ENCODE results near the gene USF2. TPM values are rescaled to one million over a fixed set of nuclear protein-coding genes. Genes with fewer than 3 reads are reported as not detected.

USF2 gene
- polyA plus RNA-seq, 1 of the 3 experiments (the other 2 are of a cell fraction) = 102 TPM

- H2AFZ ChIP-seq (ENCODE audit: low read depth) = no peak overlapping the region
- no peak overlapping the region for H3K4me3 ChIP-seq (ENCODE audit: low read depth in 2 of 2, low read length in 1 of 2)
Measured at GRCh38 chr19:35297922-35298321, 29.2 kb downstream of the USF2 start.

More at GRCh38 chr19:35297922-35298321, 29.2 kb downstream of the USF2 start:
- POLR2A ChIA-PET = no interaction called here
- no peaks in the 10 kb centered on the region for H3K36me3 ChIP-seq (replicated peaks in 1 of 2; ENCODE audit: control insufficient read depth in 1 of 2, insufficient read depth in 2 of 2, low read length in 1 of 2)
- TF ChIP-seq FOSL2 (IDR thresholded peaks at IDR 0.05; ENCODE audit: borderline replicate concordance, low read depth) = no peak
- TF ChIP-seq MXI1 (IDR thresholded peaks at IDR 0.05; ENCODE audit: low read depth, low read length) = no peak
- TF ChIP-seq YY1 (IDR thresholded peaks at IDR 0.05; ENCODE audit: low read depth) = no peak
- no peak for TF ChIP-seq MEF2A (IDR thresholded peaks at IDR 0.05; ENCODE audit: borderline replicate concordance, low read depth)
- no peak for TF ChIP-seq JUND (IDR thresholded peaks at IDR 0.05)
- no peak for TF ChIP-seq MAX (IDR thresholded peaks at IDR 0.05; ENCODE audit: low read depth)
- TF ChIP-seq REST (IDR thresholded peaks at IDR 0.05; ENCODE audit: low read depth, low read length) = no peak
- TF ChIP-seq RFX5 (IDR thresholded peaks at IDR 0.05; ENCODE audit: low read length) = no peak
- TF ChIP-seq GATA2 (CRISPR knock-in tag; IDR thresholded peaks at IDR 0.05) = no peak
- TF ChIP-seq USF2 (IDR thresholded peaks at IDR 0.05; ENCODE audit: borderline replicate concordance, low read depth, low read length) = no peak
- no peak for TF ChIP-seq RAD21 (IDR thresholded peaks at IDR 0.05; ENCODE audit: low read length)
- no peak for TF ChIP-seq TAF1 (IDR thresholded peaks at IDR 0.05; ENCODE audit: borderline replicate concordance, low read depth, low read length)
- TF ChIP-seq EZH2phosphoT487 (IDR thresholded peaks at IDR 0.05; ENCODE audit: borderline replicate concordance, low read depth) = no peak
- TF ChIP-seq NRF1 (IDR thresholded peaks at IDR 0.05; ENCODE audit: low read depth, low read length) = no peak
- no peak for TF ChIP-seq RCOR1 (IDR thresholded peaks at IDR 0.05; ENCODE audit: low read length)
- no peak for TF ChIP-seq ELF1 (IDR thresholded peaks at IDR 0.05)
- TF ChIP-seq USF1 (IDR thresholded peaks at IDR 0.05; ENCODE audit: borderline replicate concordance, low read depth) = no peak
- no peak for TF ChIP-seq GABPA (IDR thresholded peaks at IDR 0.05; ENCODE audit: low read depth)
- no peak for TF ChIP-seq EP300 (IDR thresholded peaks at IDR 0.05; ENCODE audit: borderline replicate concordance in 1 of 2, low read depth in 1 of 2, low read length in 1 of 2)
- CTCF ChIA-PET = no interaction called here
- no peaks in the 10 kb centered on the region for H3K79me2 ChIP-seq (ENCODE audit: insufficient read depth)
- H3K9ac ChIP-seq = no peak overlapping the region
- no peaks in the 10 kb centered on the region for H3K9me2 ChIP-seq
- no peak overlapping the region for H3K27ac ChIP-seq (ENCODE audit: low read depth in 2 of 2, low read length in 1 of 2)
- H3K27me3 ChIP-seq (ENCODE audit: insufficient read depth) = peaks cover 60% of the 10 kb centered on the region
- no peaks in the 10 kb centered on the region for H3K4me1 ChIP-seq (ENCODE audit: control insufficient read depth in 1 of 2, insufficient read depth in 2 of 2, low read depth in 1 of 2, low read length in 1 of 2)
- H3K4me2 ChIP-seq = no peak overlapping the region
- no peaks in the 10 kb centered on the region for H3F3A ChIP-seq (replicated peaks; ENCODE audit: insufficient read depth)
- H4K20me1 ChIP-seq (ENCODE audit: insufficient read depth) = no peaks in the 10 kb centered on the region
- no peaks in the 10 kb centered on the region for H3K9me3 ChIP-seq
- no peak for DNase-seq
- 78% methylated on average over 2 of the region's 2 CpGs for WGBS (ENCODE audit: low lambda C conversion rate)
